ENCODE results near the gene TENT4B.

TENT4B gene

DNA sequence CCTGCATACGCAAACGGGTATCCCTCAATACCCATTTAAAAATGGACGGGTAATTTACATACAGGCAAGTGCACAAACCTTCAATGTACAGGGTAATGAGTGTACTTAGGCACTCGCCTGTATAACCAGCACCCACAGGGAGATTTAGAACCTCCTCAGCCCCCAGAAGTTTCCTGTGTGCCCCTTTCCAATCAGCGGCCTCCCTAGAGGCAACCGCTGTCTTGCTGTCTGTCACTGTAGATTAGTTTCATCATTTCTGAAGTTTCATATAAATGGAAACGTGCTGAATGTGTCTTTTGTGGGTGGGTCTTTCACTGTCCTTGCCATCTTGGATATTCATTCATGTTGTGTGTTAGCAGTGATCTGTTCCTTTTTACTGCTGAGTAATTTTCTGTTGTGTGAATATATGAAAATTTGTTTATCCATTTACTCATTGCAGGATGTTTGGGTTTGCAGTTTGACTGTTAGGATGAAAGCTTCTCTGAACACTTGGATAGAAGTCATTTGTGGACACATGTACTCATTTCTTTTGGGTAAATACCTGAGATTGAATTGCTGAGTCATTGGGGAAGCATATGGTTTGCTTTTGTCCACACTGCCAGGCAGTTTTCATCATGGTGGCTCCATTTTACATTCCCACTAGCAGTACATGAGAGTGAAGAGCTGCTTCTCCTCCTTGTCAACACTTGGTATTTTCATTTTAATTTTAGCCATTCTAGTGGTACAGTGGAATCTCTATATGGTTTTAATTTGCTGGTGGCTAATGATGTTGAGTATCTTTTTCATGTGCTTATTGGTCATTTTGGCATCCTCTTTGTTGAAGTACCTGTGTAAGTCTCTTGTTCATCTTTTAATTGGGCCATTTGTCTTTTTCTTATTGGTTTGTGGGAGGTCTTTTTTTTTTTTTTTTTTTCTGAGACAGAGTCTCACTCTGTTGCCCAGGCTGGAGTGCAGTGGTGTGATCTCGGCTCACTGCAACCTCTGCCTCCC, 111.1 kb downstream of the TENT4B start:
- no peaks in the 10 kb centered on the region for H3K9me3 ChIP-seq (ENCODE audit: control insufficient read depth, insufficient read depth, low read length)
- H3K4me2 ChIP-seq (ENCODE audit: low read length), result peak overlapping the region; percentile 25; the same call in 1 of the 2 replicates
- H3K27ac ChIP-seq (ENCODE audit: low read depth, low read length), result no peak overlapping the region
- no peaks in the 10 kb centered on the region for H3K9me2 ChIP-seq (replicated peaks; ENCODE audit: control insufficient read depth, low read length)
- H3K27me3 ChIP-seq (ENCODE audit: control insufficient read depth, low read length), result peaks cover 34% of the 10 kb centered on the region
- no peaks in the 10 kb centered on the region for H3K79me2 ChIP-seq (ENCODE audit: control insufficient read depth, low read length)
- H3K4me3 ChIP-seq (ENCODE audit: low read length), result no peak overlapping the region
- no peaks in the 10 kb centered on the region for H3K36me3 ChIP-seq (ENCODE audit: control insufficient read depth, low read length)
- no peaks in the 10 kb centered on the region for H4K20me1 ChIP-seq (ENCODE audit: control insufficient read depth, insufficient read depth, low read depth, low read length)
- H3F3A ChIP-seq (ENCODE audit: control insufficient read depth, insufficient read depth), result peaks cover 4% of the 10 kb centered on the region; the same call in 1 of the 2 replicates
- H3K4me1 ChIP-seq (ENCODE audit: control insufficient read depth, low read length), result peaks cover 39% of the 10 kb centered on the region
- TF ChIP-seq EZH2phosphoT487 (IDR thresholded peaks at IDR 0.05; ENCODE audit: borderline replicate concordance, low read length), result no peak
- TF ChIP-seq, protein P1, sequence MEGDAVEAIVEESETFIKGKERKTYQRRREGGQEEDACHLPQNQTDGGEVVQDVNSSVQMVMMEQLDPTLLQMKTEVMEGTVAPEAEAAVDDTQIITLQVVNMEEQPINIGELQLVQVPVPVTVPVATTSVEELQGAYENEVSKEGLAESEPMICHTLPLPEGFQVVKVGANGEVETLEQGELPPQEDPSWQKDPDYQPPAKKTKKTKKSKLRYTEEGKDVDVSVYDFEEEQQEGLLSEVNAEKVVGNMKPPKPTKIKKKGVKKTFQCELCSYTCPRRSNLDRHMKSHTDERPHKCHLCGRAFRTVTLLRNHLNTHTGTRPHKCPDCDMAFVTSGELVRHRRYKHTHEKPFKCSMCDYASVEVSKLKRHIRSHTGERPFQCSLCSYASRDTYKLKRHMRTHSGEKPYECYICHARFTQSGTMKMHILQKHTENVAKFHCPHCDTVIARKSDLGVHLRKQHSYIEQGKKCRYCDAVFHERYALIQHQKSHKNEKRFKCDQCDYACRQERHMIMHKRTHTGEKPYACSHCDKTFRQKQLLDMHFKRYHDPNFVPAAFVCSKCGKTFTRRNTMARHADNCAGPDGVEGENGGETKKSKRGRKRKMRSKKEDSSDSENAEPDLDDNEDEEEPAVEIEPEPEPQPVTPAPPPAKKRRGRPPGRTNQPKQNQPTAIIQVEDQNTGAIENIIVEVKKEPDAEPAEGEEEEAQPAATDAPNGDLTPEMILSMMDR (IDR thresholded peaks at IDR 0.05; ENCODE audit: low read depth, low read length, poor library complexity, severe bottlenecking), result no peak

GRCh38 chr16:50265260-50265659, 112.2 kb downstream of the TENT4B start:
- peaks cover 4% of the 10 kb centered on the region; the same call in 1 of the 2 replicates for H3F3A ChIP-seq (ENCODE audit: control insufficient read depth, insufficient read depth)
- no peaks in the 10 kb centered on the region for H3K79me2 ChIP-seq (ENCODE audit: control insufficient read depth, low read length)
- no peaks in the 10 kb centered on the region for H3K9me2 ChIP-seq (replicated peaks; ENCODE audit: control insufficient read depth, low read length)
- H3K9me3 ChIP-seq (ENCODE audit: control insufficient read depth, insufficient read depth, low read length), result no peaks in the 10 kb centered on the region
- H3K36me3 ChIP-seq (ENCODE audit: control insufficient read depth, low read length), result no peaks in the 10 kb centered on the region
- no peak overlapping the region for H3K4me3 ChIP-seq (ENCODE audit: low read length)
- H4K20me1 ChIP-seq (ENCODE audit: control insufficient read depth, insufficient read depth, low read depth, low read length), result no peaks in the 10 kb centered on the region
- TF ChIP-seq, protein P1 (IDR thresholded peaks at IDR 0.05; ENCODE audit: low read depth, low read length, poor library complexity, severe bottlenecking), result peak; percentile 41
- TF ChIP-seq EZH2phosphoT487 (IDR thresholded peaks at IDR 0.05; ENCODE audit: borderline replicate concordance, low read length), result no peak
- no peak overlapping the region for H3K4me2 ChIP-seq (ENCODE audit: low read length)
- H3K27ac ChIP-seq (ENCODE audit: low read depth, low read length), result no peak overlapping the region
- peaks cover 24% of the 10 kb centered on the region for H3K27me3 ChIP-seq (ENCODE audit: control insufficient read depth, low read length)
- peaks cover 36% of the 10 kb centered on the region for H3K4me1 ChIP-seq (ENCODE audit: control insufficient read depth, low read length)

DNA sequence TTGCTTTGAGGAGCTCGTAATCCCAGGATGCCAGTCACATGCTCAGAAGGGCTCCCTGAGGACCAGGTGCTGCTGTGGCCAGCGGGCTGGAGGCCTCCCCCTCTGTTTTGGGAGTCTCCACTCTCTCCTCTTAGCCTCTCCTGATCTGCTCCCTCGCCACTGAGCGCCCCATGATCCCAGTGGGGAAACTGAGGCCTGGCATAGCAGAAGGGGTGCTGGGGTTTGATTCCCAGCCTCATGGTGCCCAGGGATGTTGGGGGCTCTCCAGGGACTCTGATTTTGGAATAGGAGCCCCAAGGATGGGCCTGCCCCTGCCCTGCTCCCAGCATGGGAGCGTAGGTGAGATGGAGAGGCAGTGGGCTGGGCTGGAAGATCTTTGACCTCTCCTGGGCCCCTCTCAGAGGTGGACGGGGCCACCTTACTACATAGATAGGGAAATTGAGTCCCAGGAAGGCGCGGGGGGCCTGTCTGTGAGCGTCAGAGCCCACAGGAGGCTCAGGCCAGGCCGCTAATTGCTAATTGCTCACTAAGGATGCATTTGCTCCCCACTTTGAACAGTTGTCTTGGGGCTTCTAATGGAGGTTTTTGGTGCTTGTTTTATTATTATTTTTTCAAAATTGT, 112.7 kb downstream of the TENT4B start:
- peaks cover 18% of the 10 kb centered on the region for H3K27me3 ChIP-seq (ENCODE audit: control insufficient read depth, low read length)
- H3K4me3 ChIP-seq (ENCODE audit: low read length), result peak overlapping the region; percentile 46
- no peaks in the 10 kb centered on the region for H3K9me3 ChIP-seq (ENCODE audit: control insufficient read depth, insufficient read depth, low read length)
- H3K4me1 ChIP-seq (ENCODE audit: control insufficient read depth, low read length), result peaks cover 36% of the 10 kb centered on the region
- no peaks in the 10 kb centered on the region for H4K20me1 ChIP-seq (ENCODE audit: control insufficient read depth, insufficient read depth, low read depth, low read length)
- H3F3A ChIP-seq (ENCODE audit: control insufficient read depth, insufficient read depth), result peaks cover 4% of the 10 kb centered on the region; the same call in 1 of the 2 replicates
- no peaks in the 10 kb centered on the region for H3K9me2 ChIP-seq (replicated peaks; ENCODE audit: control insufficient read depth, low read length)
- TF ChIP-seq, protein P1 (IDR thresholded peaks at IDR 0.05; ENCODE audit: low read depth, low read length, poor library complexity, severe bottlenecking), result no peak
- TF ChIP-seq EZH2phosphoT487 (IDR thresholded peaks at IDR 0.05; ENCODE audit: borderline replicate concordance, low read length), result no peak
- no peak overlapping the region for H3K27ac ChIP-seq (ENCODE audit: low read depth, low read length)
- no peaks in the 10 kb centered on the region for H3K36me3 ChIP-seq (ENCODE audit: control insufficient read depth, low read length)
- H3K79me2 ChIP-seq (ENCODE audit: control insufficient read depth, low read length), result no peaks in the 10 kb centered on the region
- peak overlapping the region; percentile 62 for H3K4me2 ChIP-seq (ENCODE audit: low read length)
